Mammary epithelial cell (primary cell): ENCODE data around the gene MINDY4B.

Source experiments
- CTCF ChIP-seq, 2 donors: IDR thresholded peaks in 1 of 2; conservative IDR thresholded peaks in 1 of 2; 2 replicates each; pipeline ENCODE4 v1.5.1; 2011 to 2012; ENCODE audit warnings: inconsistent platforms in 2 of 2, low read length in 2 of 2, mild to moderate bottlenecking in 2 of 2, control low read depth in 1 of 2, low read depth in 1 of 2; ENCODE audit not compliant: insufficient read depth in 1 of 2; ENCODE audit errors: extremely low read depth in 1 of 2
- EZH2 ChIP-seq: IDR thresholded peaks from 2 replicates; pipeline ENCODE4 v1.6.1; 2012; ENCODE audit warnings: low read length, inconsistent platforms, borderline replicate concordance

GRCh38 chr3:150899141-150899540, 6.1 kb downstream of the MINDY4B start:
- no peak for TF ChIP-seq CTCF (conservative IDR thresholded peaks at IDR 0.05 in 1 of 2, IDR thresholded peaks at IDR 0.05 in 1 of 2; ENCODE audit: extremely low read depth in 1 of 2, insufficient read depth in 1 of 2, low read depth in 1 of 2, low read length in 2 of 2)
- no peak for TF ChIP-seq EZH2
